Ectodermal cell (in vitro differentiated cells): Measurements from ENCODE around the gene CD40LG.

Source experiments
- H3K27ac ChIP-seq: 2 replicates; pipeline ENCODE4 v1.7.0; 2013; ENCODE audit warnings: mild to moderate bottlenecking, low read depth, low read length; ENCODE audit not compliant: insufficient read depth, poor library complexity, severe bottlenecking
- H3K27me3 ChIP-seq: 2 replicates; pipeline ENCODE4 v1.7.0; 2013; ENCODE audit warnings: mild to moderate bottlenecking, low read length; ENCODE audit not compliant: insufficient read depth, control insufficient read depth, poor library complexity, severe bottlenecking
- H3K36me3 ChIP-seq: one replicate; pipeline ENCODE4 v1.7.0; 2013; ENCODE audit warnings: low read length; ENCODE audit not compliant: control insufficient read depth, insufficient read depth
- H3K4me1 ChIP-seq: one replicate; pipeline ENCODE4 v1.7.0; 2013; ENCODE audit warnings: low read length; ENCODE audit not compliant: control insufficient read depth, insufficient read depth
- H3K4me3 ChIP-seq: 2 replicates; pipeline ENCODE4 v1.7.0; 2013; ENCODE audit warnings: low read depth, low read length, control low read depth; ENCODE audit not compliant: insufficient read depth
- H3K9me3 ChIP-seq: 2 replicates; pipeline ENCODE4 v1.7.0; 2013; ENCODE audit warnings: mild to moderate bottlenecking, low read length, moderate library complexity; ENCODE audit not compliant: control insufficient read depth
- WGBS, 2 experiments: methylation state at CpG; one replicate each; pipeline ENCODE4 v1.1.7; 2013; ENCODE audit warnings: missing lambda C conversion rate in 2 of 2; 5-methylcytosine and 5-hydroxymethylcytosine counted together

Gene CD40LG

GRCh38 chrX:136694431-136695087, 46.6 kb downstream of the CD40LG start:
- Histone ChIP-seq H3K4me3 (no peak overlapping the region), H3K4me1 (peaks cover 5% of the 10 kb centered on the region), H3K27ac (no peak overlapping the region), H3K27me3 (no peaks in the 10 kb centered on the region), H3K36me3 (no peaks in the 10 kb centered on the region), H3K9me3 (no peaks in the 10 kb centered on the region)
- WGBS, 2 experiments, result 26 to 28% methylated on average over 5 to 8 of the region's 8 CpGs

GRCh38 chrX:136697156-136697555, 49.2 kb downstream of the CD40LG start:
- Histone ChIP-seq H3K4me3 (no peak overlapping the region), H3K36me3 (no peaks in the 10 kb centered on the region), H3K27me3 (no peaks in the 10 kb centered on the region), H3K4me1 (no peaks in the 10 kb centered on the region), H3K27ac (no peak overlapping the region), H3K9me3 (no peaks in the 10 kb centered on the region)
- WGBS, 2 experiments, result 90 to 100% methylated on average over 1 of the region's 1 CpG

- Histone ChIP-seq H3K4me3 (no peak overlapping the region), H3K9me3 (no peaks in the 10 kb centered on the region), H3K27ac (no peak overlapping the region), H3K36me3 (no peaks in the 10 kb centered on the region), H3K4me1 (no peaks in the 10 kb centered on the region), H3K27me3 (no peaks in the 10 kb centered on the region)
- no CpG with 5 or more reads among the region's 1 CpG for WGBS, 2 experiments
Measured at GRCh38 chrX:136708348-136708747, 60.4 kb downstream of the CD40LG start.
